Measurements from ENCODE around the gene CAST. TPM values are rescaled to one million over a fixed set of nuclear protein-coding genes. Genes with fewer than 3 reads are reported as not detected.
A peak's percentile ranks its signal among the peaks of the same experiment; 100 is the strongest.
"Not testable (repeated sequence)": the region's sequence is repeated elsewhere in the genome, so short reads cannot be mapped to it uniquely, and the experiment has no call there.

The CAST gene, protein sequence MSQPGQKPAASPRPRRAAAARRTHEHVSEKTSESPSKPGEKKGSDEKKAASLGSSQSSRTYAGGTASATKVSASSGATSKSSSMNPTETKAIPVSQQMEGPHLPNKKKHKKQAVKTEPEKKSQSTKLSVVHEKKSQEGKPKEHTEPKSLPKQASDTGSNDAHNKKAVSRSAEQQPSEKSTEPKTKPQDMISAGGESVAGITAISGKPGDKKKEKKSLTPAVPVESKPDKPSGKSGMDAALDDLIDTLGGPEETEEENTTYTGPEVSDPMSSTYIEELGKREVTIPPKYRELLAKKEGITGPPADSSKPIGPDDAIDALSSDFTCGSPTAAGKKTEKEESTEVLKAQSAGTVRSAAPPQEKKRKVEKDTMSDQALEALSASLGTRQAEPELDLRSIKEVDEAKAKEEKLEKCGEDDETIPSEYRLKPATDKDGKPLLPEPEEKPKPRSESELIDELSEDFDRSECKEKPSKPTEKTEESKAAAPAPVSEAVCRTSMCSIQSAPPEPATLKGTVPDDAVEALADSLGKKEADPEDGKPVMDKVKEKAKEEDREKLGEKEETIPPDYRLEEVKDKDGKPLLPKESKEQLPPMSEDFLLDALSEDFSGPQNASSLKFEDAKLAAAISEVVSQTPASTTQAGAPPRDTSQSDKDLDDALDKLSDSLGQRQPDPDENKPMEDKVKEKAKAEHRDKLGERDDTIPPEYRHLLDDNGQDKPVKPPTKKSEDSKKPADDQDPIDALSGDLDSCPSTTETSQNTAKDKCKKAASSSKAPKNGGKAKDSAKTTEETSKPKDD
- total RNA-seq: 523 TPM
- long read RNA-seq, full-length matches to known transcripts: 3 of 306 reads
- long read RNA-seq, partial matches to known transcripts: 111 of 306 reads
- long read RNA-seq, other reads (novel, unspliced or antisense): 192 of 306 reads

DNA sequence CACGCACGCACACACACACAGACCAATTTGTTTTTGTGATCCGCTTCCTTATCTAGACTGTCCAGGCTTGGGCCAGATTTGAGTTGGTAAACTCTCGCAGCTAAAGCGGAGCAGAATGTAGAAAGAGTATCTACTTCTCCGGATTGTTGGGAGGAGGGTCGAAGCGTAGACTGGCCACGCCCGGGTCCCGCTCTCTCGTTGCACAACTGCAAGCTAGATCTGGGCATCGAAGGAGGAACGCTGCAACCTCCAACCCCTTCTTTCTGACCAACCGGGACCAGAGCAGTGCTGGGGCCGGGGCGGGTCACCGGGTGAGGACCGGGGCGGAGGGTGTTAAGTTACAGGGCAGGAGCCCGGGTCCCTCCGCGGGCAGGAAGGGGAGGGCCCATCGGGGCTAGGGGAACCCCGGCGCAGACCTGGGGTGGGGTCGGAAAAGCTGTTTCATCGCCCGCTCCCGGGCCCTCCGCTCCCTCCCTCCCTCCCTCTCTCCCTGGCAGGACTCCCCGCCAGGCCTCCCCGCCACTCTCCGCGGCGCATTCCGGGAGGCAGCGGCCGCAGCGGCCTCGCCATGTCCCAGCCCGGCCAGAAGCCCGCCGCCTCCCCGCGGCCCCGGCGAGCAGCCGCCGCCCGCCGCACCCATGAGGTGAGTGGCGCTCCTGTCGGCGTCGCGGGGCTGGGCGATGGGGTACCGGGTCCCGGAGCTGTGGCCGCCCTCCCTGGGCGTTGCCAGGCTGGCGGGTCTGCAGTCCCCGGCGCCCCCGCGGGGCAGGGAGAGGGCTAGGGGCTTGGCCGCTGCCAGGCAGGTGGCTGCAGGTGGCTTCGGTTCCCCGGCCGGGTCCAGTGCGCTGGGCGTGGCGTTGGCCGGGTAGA, at the start of gene CAST:
Gene CAST (plus strand): TSS at position 522 of the 870 bp plus-strand sequence. CDS start 47 bp downstream, at position 569.
- peak; percentile 94 for DNase-seq

DNA sequence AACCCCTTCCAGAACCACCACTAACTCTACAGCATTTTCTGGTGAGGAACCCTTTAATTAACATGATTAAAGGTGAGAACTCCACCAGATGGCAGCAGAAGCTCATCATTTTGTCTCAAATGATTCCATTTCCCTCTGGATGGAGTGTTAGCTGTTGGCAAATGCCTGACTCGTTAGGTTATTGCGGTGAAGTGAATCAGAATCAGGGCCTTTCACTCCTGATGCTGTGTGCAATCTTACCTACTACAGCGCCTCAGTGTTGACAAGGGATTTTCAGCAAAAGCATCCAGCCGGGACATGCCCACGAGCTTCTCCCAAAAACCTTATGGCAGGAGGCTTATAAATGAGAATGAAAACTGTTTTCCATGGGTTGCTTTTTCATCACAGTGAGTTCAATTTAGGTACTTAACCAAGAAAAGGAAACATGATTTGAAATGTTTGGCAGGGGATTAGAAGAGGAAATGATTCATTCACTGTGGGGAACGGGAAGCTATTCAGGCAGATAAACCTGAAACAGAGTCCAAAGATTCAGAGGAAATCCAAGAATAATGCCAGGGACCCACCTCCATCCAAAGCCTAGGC, 48.0 kb upstream of the CAST start:
- peak; percentile 83 for ATAC-seq

More for the DNA sequence above, at the start of gene CAST:
- ATAC-seq: peak; percentile 88
- intact Hi-C loops (cut with micrococcal nuclease): no loop called here

DNA sequence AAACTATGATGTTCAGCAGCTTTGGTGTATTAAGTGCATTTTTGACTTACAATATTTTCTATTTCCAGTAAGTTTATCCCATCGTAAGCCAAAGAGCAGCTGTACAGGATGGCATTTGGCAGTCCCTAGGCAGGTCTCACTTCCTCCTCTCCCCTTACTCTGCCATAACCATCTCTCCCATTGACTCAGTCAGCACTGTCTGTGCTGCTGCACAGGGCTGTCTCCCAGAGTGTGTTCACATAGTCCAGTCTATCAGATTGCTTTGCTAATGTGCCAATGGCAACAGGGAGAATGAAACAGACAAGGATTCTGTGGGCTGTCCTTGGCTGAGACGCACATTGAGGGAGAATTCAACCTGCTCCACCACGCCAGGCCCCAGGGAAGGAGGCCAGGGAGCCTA, 47.0 kb upstream of the CAST start:
- peak; percentile 31 for ATAC-seq
- no peak for DNase-seq
- intact Hi-C loops (cut with micrococcal nuclease): loop anchor here (10.0 kb wide), 1 partner anchor 550 kb away; no protein-coding TSS in a partner anchor

More for the DNA sequence above, 48.0 kb upstream of the CAST start:
- no peak for DNase-seq
- intact Hi-C loops (cut with micrococcal nuclease): loop anchor here (10.0 kb wide), 1 partner anchor 551 kb away; no protein-coding TSS in a partner anchor

DNA sequence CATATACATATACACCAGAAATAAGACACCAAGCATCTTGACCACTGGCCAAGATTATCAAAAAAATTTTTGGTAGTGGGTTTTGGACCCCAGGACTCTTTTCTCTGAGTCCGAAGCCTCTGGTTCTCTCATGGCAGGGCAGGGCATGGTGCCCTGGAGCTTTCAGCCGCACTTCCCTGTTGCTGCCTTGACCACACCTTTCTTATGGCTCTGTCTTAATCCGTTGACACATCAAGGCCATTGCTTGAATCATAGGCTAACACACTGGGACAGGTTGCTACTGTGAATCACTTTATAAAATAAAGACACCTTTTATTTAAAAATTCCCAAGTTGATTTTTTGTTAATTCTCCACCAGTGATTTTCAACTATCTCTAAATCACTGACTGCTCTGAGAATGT, 45.4 kb upstream of the CAST start:
- ATAC-seq: no peak
- intact Hi-C loops (cut with micrococcal nuclease): loop anchor here (10.0 kb wide), 1 partner anchor 548 kb away; no protein-coding TSS in a partner anchor
- DNase-seq: no peak

DNA sequence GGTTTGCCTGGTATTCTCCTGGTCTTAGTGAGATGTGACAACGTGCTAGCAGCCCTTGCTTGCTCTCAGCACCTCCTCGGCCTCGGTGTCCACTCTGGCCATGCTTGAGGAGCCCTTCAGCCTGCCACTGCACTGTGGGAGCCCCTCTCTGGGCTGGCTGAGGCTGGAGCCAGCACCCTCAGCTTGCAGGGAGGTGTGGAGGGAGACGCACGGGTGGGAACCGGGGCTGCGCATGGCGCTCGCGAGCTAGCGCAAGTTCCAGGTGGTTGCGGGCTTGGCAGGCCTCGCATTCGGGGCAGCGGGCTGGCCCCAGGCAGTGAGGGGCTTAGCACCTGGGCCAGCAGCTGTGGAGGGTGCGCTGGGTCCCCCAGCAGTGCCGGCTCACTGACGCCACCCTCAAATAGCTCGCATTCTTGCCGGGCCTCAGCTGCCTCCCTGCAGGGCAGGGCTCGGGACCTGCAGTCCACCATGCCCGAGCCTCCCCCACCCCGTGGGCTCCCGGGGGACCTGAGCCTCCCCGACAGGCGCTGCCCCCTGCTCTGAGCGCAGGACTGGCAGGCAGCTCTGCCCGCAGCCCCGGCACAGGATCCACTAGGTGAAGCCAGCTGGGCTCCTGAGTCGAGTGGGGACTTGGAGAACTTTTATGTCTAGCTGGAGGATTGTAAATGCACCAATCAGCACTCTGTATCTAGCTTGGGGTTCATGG, 43.7 kb upstream of the CAST start:
- intact Hi-C loops (cut with micrococcal nuclease): loop anchor here (10.0 kb wide), 1 partner anchor 546 kb away; no protein-coding TSS in a partner anchor
- not testable (repeated sequence) for ATAC-seq

DNA sequence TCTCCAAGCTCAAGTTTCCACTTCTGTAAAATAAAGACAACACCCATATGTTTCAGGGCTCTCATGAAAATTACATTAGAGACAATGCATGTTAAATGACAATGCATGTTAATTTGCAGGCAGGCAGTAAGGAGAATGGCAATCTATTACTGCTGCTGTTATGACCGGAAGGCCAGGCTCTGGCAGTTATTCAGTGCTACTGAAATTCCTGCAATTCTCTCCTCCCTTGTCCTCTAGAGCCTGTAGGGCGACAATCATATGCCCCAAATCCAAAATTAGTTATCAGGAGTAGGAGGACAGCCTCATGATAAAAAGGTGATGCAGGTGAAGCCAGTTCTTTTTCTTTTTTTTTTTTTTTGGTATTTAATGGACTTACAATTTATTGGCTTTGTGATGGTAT, 42.2 kb upstream of the CAST start:
- peak; percentile 63 for ATAC-seq
- intact Hi-C loops (cut with micrococcal nuclease): loop anchor here (10.0 kb wide), 1 partner anchor 545 kb away; no protein-coding TSS in a partner anchor
- no peak for DNase-seq

More for the DNA sequence above, 43.7 kb upstream of the CAST start:
- not testable (repeated sequence) for DNase-seq

DNA sequence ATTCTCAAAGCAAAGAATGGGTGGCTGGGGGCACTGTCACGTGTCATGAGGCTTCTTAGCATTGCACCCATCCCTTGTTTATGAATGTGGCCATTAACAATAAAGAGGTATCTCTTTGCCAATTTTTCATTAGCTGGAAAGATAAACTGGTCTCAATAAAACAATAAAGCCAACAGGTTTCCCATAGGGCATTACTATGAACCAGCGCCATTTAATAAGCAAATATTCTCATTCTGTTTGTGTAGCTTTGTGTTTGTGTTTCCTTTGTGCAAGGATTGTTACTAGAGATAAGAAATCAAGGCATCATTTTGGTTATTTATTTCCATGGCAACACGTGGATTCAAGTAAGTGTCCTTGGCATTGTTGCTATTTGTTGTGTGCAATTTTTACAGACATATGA, 37.6 kb upstream of the CAST start:
- intact Hi-C loops (cut with micrococcal nuclease): no loop called here
- DNase-seq (no peak), ATAC-seq (no peak)

DNA sequence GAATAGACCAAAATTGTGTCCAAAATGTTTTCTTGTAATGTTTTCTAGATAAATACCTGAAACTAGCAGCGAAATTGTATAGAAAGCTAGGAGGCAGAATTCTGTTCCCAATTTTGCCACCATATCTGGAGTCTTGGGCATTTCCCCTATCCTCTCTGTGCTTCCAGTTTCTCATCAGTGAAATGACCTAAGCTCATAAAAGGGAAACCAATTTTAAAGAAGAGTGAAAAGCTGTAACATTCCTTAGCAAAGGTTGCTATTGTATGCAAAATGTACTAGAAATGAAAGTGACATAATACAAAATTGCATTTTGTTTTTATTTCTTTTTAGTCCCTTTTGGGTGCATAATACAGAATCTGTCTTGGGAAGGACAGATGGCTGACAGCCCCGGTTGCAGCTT, 36.8 kb upstream of the CAST start:
- DNase-seq (no peak), ATAC-seq (no peak)
- intact Hi-C loops (cut with micrococcal nuclease): no loop called here

DNA sequence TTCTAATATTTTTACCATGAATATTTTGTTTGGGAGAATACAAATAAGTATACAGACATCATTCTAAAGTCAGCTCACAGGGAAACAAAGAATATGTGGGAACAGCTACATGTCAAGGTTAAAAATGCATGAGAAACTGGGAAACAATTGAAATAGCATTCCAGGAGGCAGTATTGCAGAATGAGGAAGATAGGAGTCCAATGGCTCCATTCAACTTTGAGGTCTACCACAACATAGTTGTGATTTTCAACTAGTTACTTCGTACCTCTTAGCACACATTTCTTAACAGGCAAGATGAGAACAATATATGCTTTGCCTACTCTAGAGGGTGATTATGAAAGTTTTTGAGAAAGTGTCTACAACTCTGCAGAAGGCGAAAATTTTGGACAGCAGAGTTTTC, 35.2 kb upstream of the CAST start:
- intact Hi-C loops (cut with micrococcal nuclease): no loop called here
- ATAC-seq (no peak), DNase-seq (no peak)

DNA sequence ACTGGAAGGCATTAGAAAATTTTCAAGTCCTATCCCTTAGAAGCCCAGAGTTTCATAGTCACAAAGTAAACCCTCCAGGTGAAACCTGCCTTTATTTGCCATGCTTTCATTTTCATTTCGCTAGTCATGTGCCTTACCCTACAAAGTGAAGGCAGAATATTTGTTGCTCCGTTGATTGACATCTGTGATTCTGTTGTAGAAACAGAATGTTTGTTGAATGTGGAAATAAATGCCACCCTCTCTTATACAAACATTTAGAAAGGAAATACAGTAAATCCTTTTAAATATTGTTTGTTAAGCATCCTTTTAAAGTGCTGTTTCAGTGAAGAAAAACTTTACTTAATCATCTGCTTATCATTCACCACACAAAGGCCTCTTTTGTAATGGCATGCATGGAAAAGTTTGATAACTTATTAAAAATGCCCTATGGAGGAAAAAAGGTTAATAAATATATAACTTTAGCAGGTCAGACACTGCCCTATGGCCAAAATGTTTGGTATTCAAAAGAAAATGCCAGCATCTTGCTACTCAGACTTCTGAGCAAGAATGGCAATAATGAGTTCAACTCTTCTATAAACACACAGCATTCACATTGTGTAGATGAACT, 34.3 kb upstream of the CAST start:
- intact Hi-C loops (cut with micrococcal nuclease): no loop called here
- DNase-seq (no peak), ATAC-seq (no peak)

DNA sequence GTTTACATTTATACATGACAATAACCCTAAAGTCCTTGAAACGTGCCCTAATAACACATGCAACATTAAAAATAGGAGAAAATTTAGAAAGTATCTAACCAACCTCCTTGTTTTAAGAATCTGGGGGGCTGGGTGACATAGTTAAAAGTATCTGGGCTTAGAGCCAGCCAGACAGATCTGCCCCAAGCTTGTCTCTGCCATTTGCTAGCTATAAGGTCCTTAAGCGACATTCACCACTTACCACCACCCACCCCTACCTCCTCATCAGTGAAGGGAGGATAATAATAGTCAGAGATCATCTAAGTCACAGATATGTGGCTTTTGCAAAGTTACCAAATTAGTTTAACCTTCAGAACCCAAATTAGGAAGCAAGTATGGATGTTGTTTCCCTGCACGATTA, 33.8 kb upstream of the CAST start:
- intact Hi-C loops (cut with micrococcal nuclease): no loop called here
- no peak for ATAC-seq
- no peak for DNase-seq

DNA sequence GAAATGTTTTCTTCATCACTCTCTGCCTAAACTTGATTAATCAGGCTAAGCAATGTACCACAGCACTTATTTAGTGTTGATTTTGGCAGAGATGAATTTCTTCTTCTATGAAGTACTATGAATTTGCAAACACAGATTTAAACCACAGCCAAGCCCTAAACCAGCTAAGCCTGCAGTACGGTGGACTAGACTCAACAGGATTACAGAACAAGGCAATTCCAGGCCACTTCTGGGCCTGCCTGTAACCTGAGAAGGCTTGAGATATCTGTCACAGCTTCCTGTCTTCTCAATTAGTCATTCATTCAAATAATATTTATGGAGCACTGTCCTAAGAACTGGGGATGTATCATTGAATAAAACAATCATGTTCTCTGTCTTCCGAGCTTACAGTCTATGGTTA, 32.4 kb upstream of the CAST start:
- peak; percentile 68 for ATAC-seq
- no peak for DNase-seq
- intact Hi-C loops (cut with micrococcal nuclease): no loop called here

DNA sequence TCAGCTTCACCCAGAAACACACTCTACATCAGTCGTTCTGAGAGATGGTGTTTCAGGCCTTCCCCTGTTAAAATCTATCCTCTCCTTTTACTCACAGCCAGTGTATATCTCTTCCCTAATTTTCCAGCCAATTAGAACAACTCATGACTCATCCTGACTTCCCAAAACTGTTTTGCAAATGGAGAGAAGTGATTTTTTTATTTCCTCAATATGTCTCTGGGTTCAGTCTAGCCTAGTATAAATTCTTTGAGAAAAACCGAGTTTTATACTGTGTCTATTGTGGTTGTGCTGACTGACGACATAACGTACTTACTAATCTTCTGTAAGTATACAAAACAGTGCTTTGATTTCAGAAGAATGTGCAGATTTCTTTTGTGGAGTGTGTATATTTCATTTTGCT, 28.4 kb upstream of the CAST start:
- ATAC-seq: no peak
- no peak for DNase-seq
- intact Hi-C loops (cut with micrococcal nuclease): no loop called here

DNA sequence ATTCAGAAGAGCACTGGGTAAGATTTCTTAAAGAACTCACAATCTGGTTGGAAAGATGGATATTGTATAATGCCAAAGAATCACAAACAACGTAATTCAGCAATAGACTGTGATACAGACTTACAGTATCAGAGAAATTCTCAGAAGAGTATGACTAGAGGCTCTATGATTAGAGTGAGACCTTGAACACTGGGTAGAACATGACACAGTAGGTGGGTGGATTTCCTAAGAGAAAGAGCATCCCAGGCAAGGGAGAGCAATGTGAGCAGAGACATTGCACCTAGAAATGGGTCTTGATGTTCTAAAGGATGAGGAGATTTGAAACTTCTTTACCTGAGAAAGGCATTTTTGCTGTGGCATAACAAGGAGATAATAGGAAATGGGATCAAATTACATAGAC, 27.3 kb upstream of the CAST start:
- no peak for DNase-seq
- intact Hi-C loops (cut with micrococcal nuclease): no loop called here
- ATAC-seq: no peak

DNA sequence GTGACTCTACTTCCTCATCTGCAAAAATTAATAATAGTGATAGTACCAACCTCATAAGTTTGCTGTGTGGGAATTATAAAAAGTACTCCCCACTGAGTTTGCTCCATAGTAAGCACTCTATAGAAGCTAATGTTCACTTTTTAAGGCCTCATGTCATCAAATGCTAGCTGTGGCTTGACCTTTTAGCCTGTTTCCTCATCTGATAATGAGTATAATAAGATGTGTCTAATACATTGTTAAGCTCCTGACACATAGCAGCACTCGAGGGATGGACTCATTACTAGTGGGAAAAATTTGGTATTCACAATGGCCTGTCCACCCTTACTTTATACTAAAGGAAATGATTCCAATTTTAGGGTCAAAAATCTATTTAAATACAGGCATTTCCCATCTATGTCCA, 26.1 kb upstream of the CAST start:
- intact Hi-C loops (cut with micrococcal nuclease): no loop called here
- DNase-seq (no peak), ATAC-seq (no peak)

DNA sequence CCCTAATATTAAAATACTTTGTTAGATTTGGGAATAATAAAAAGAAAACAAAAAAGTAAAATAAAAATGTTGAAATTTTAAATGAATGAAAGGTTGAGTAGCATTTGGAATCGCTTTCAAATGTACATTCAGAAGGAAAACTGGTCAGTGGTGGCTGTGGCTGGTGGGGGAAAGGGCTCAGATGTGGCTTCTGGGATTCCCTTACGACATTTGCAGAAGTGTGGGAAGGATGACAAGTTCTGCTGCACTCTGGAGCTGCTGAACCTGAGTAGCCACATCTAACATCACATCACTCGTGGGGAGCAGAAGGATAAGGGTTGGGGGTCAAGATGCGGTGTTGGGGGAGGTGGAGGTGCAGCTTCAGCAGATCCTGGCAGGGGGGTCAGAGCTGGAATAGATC, 25.6 kb upstream of the CAST start:
- ATAC-seq: no peak
- intact Hi-C loops (cut with micrococcal nuclease): no loop called here

DNA sequence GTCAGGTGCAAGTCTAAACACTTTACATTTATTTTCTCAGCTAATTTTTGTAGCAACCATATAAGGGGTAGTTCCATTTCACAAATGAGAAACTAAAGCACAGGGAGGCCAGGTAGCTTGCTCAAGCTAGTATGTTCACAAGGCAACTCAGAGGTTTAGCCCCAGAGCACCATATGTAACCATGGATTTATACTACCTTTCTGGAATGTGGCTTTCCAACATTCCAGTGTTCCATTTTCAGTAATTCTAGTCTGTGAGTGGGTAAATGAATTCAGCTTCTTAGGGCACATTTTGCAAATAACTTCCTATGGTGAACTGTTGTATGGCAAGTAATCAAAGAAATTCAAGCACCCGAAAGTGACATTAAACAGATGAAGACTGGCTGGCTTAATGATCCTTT, 25.0 kb upstream of the CAST start:
- DNase-seq (no peak), ATAC-seq (no peak)
- intact Hi-C loops (cut with micrococcal nuclease): no loop called here

More for the DNA sequence above, 25.6 kb upstream of the CAST start:
- no peak for DNase-seq

DNA sequence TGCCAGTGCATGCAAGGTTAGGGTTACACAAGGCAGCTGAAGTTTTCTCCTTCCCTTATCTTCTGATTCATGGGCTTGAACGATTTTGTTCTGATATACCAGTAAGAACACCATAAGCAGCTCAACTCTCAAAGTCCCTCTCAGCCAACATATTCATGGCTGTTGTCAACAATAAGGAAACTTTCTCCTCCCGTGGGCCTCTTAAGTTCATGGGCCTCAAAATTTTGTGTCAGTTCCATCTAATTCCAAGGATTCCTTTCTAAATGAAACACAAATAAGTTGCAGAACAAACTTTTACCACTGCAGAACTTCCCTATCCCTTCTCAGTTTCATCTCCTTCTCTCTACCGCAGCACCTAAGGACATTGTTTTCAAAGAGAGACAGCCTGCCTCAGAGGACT, 23.6 kb upstream of the CAST start:
- intact Hi-C loops (cut with micrococcal nuclease): no loop called here
- ATAC-seq (no peak), DNase-seq (no peak)
